HepG2 (cell line): ENCODE results near the gene RTF1. TPM values are rescaled to one million over a fixed set of nuclear protein-coding genes. Genes with fewer than 3 reads are reported as not detected.

Experiments
- ATF7-NPFF ChIP-seq: sonication (generic); formaldehyde crosslinking; IDR thresholded peaks from 2 replicates; pipeline ENCODE4 v1.8.1; 2023; ENCODE audit warnings: mild to moderate bottlenecking, low read depth, missing genetic modification reagents, moderate library complexity
- JARID2 ChIP-seq: sonication (generic); formaldehyde crosslinking; IDR thresholded peaks from 2 replicates; pipeline ENCODE4 v1.8.1; 2023; ENCODE audit warnings: missing genetic modification reagents, inconsistent platforms; ENCODE audit not compliant: insufficient replicate concordance
- MBNL3 ChIP-seq: fragments of 250-450 bp; sonication (Bioruptor Pico); conservative IDR thresholded peaks from 2 replicates; pipeline ENCODE4 v1.8.0; 2022; ENCODE audit warnings: mild to moderate bottlenecking, inconsistent platforms
- NCOA1 ChIP-seq: sonication (generic); formaldehyde crosslinking; IDR thresholded peaks from 2 replicates; pipeline ENCODE4 v1.9.0; 2021; ENCODE audit warnings: missing genetic modification reagents
- NFATC3 ChIP-seq: sonication (generic); formaldehyde crosslinking; IDR thresholded peaks from 2 replicates; pipeline ENCODE4 v1.5.1; 2020; ENCODE audit warnings: mild to moderate bottlenecking, missing genetic modification reagents
- NFIB ChIP-seq: sonication (generic); formaldehyde crosslinking; IDR thresholded peaks from 2 replicates; pipeline ENCODE4 v1.9.0; 2021; ENCODE audit warnings: missing genetic modification reagents, mild to moderate bottlenecking, borderline replicate concordance
- NR2F2 ChIP-seq: IDR thresholded peaks from 2 replicates; pipeline ENCODE4 v1.6.1; 2012; ENCODE audit warnings: low read depth, inconsistent platforms, borderline replicate concordance
- PAWR ChIP-seq: sonication (generic); formaldehyde crosslinking; IDR thresholded peaks from 2 replicates; pipeline ENCODE4 v1.4.0; 2020; ENCODE audit warnings: missing genetic modification reagents, mild to moderate bottlenecking, borderline replicate concordance
- RBFOX2 ChIP-seq: fragments of 200-400 bp; formaldehyde crosslinking; IDR thresholded peaks from 2 replicates; pipeline ENCODE4 v1.6.1; 2017; ENCODE audit warnings: low read depth, mild to moderate bottlenecking, low read length
- REXO4 ChIP-seq: sonication (generic); formaldehyde crosslinking; IDR thresholded peaks from 2 replicates; pipeline ENCODE4 v1.8.0; 2022; ENCODE audit warnings: missing genetic modification reagents, mild to moderate bottlenecking, borderline replicate concordance
- SMYD3 ChIP-seq: sonication (generic); formaldehyde crosslinking; IDR thresholded peaks from 2 replicates; pipeline ENCODE4 v1.8.1; 2023; ENCODE audit warnings: mild to moderate bottlenecking, missing genetic modification reagents
- TCF7L2 ChIP-seq: IDR thresholded peaks from 2 replicates; pipeline ENCODE4 v1.6.1; 2011; ENCODE audit warnings: mild to moderate bottlenecking, low read depth, low read length, moderate library complexity
- ZBTB1 ChIP-seq: sonication (generic); formaldehyde crosslinking; IDR thresholded peaks from 2 replicates; pipeline ENCODE4 v1.4.0; 2020; ENCODE audit warnings: missing genetic modification reagents, borderline replicate concordance
- ZFP41 ChIP-seq: sonication (generic); formaldehyde crosslinking; IDR thresholded peaks from 2 replicates; pipeline ENCODE4 v1.4.0; 2020; ENCODE audit warnings: mild to moderate bottlenecking, missing genetic modification reagents, borderline replicate concordance
- ZKSCAN8 ChIP-seq: IDR thresholded peaks from 2 replicates; pipeline ENCODE4 v1.6.1; 2016; ENCODE audit warnings: borderline replicate concordance, missing genetic modification reagents, missing compliant biosample characterization
- ZNF10 ChIP-seq: sonication (generic); formaldehyde crosslinking; IDR thresholded peaks from 2 replicates; pipeline ENCODE4 v1.4.0; 2020; ENCODE audit warnings: mild to moderate bottlenecking, low read depth, missing genetic modification reagents, borderline replicate concordance
- ZNF274 ChIP-seq: sonication (generic); formaldehyde crosslinking; IDR thresholded peaks from 2 replicates; pipeline ENCODE4 v1.5.1; 2020; ENCODE audit warnings: mild to moderate bottlenecking, missing genetic modification reagents
- ZNF350 ChIP-seq: sonication (generic); formaldehyde crosslinking; IDR thresholded peaks from 2 replicates; pipeline ENCODE4 v1.4.0; 2020; ENCODE audit warnings: mild to moderate bottlenecking, low read depth, missing genetic modification reagents, borderline replicate concordance
- ZNF44 ChIP-seq: sonication (generic); formaldehyde crosslinking; IDR thresholded peaks from 2 replicates; pipeline ENCODE4 v1.5.1; 2020; ENCODE audit warnings: mild to moderate bottlenecking, missing genetic modification reagents
- ZNF446 ChIP-seq: sonication (generic); formaldehyde crosslinking; IDR thresholded peaks from 2 replicates; pipeline ENCODE4 v1.5.0; 2020; ENCODE audit warnings: mild to moderate bottlenecking, missing genetic modification reagents
- ZNF556 ChIP-seq: sonication (generic); formaldehyde crosslinking; IDR thresholded peaks from 2 replicates; pipeline ENCODE4 v1.4.0; 2020; ENCODE audit warnings: mild to moderate bottlenecking, missing genetic modification reagents, borderline replicate concordance
- ZNF773 ChIP-seq: sonication (generic); formaldehyde crosslinking; IDR thresholded peaks from 2 replicates; pipeline ENCODE4 v1.4.0; 2020; ENCODE audit warnings: missing genetic modification reagents, borderline replicate concordance
- ZNF879 ChIP-seq: sonication (generic); formaldehyde crosslinking; IDR thresholded peaks from 2 replicates; pipeline ENCODE4 v1.8.1; 2023; ENCODE audit warnings: missing genetic modification reagents
- ZNF883 ChIP-seq: sonication (generic); formaldehyde crosslinking; IDR thresholded peaks from 2 replicates; pipeline ENCODE4 v1.5.1; 2020; ENCODE audit warnings: mild to moderate bottlenecking, missing genetic modification reagents; ENCODE audit errors: not compliant biosample characterization
- polyA plus RNA-seq, 8 experiments: library from polyadenylated mRNA; depleted of rRNA in 3 of 8; stranded (reverse) in 7 of 8; unstranded in 1 of 8; fragments of >200 nt; fragmentation: Illumina TruSeq in 4 of 8; extraction: Trizol in 4 of 8; gene quantifications; 2 replicates each; pipeline versions ENCODE4 v1.2.1 to v1.2.3, GENCODE V29; 2011 to 2016; ENCODE audit warnings: low read depth in 4 of 8, missing spikeins in 1 of 8, mixed read lengths in 1 of 8; ENCODE audit not compliant: insufficient read depth in 1 of 8
- total RNA-seq, 5 experiments: library from RNA; depleted of rRNA; stranded (reverse); fragments of >200 nt; fragmentation: Illumina TruSeq; extraction: Trizol; gene quantifications; 2 replicates each; pipeline ENCODE4 v1.2.3, GENCODE V29; 2016; ENCODE audit warnings: low read depth in 1 of 5
- TF ChIP-seq, protein P1 (sequence below): sonication (generic); formaldehyde crosslinking; IDR thresholded peaks from 2 replicates; pipeline ENCODE4 v1.4.0; 2020; ENCODE audit warnings: missing genetic modification reagents, mild to moderate bottlenecking, borderline replicate concordance
- TF ChIP-seq, protein P2 (sequence below): sonication (generic); formaldehyde crosslinking; IDR thresholded peaks from 2 replicates; pipeline ENCODE4 v1.9.0; 2021; ENCODE audit warnings: missing genetic modification reagents, mild to moderate bottlenecking, borderline replicate concordance
- TF ChIP-seq, protein P3 (sequence below): sonication (generic); formaldehyde crosslinking; conservative IDR thresholded peaks from 2 replicates; pipeline ENCODE4 v1.4.0; 2020; ENCODE audit warnings: missing genetic modification reagents

Gene RTF1
- total and polyA plus RNA-seq, 2 of the 13 experiments (the other 11 are each of a cell fraction or from before 2014, with no cell fraction given) = 13.9 to 17.9 TPM

DNA sequence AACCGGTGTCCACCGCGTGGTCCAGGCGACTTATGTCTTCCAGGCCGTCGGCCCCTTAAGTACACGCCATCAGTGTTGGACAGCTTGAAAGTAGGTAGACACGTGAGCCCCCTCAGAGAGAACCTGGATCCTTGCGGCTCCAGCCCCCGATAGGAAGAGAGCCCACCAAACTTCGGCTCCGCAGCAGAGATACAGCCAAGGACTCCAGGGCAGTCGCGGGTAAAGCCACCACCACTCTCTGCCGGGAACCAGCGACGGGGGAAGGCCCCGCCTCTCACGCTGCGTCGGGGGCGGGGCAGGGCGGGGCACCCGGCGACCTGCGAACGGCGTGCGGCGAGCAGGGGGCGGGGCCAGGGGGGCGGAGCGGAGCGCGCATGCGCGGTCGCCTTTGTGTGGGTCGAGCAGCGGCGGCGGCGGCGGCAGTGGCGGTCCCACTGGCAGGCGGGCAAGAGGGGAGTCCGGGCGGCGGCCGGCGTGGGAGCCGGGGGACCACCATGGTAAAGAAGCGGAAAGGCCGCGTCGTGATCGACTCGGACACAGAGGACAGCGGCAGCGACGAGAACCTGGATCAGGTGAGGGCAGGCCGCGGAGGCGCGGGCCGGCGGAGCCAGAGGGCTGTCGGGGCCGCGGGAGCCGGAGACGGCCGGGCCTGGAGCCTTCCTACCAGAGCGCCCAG is at the start of gene RTF1 (continued):
- TF ChIP-seq, protein P1, sequence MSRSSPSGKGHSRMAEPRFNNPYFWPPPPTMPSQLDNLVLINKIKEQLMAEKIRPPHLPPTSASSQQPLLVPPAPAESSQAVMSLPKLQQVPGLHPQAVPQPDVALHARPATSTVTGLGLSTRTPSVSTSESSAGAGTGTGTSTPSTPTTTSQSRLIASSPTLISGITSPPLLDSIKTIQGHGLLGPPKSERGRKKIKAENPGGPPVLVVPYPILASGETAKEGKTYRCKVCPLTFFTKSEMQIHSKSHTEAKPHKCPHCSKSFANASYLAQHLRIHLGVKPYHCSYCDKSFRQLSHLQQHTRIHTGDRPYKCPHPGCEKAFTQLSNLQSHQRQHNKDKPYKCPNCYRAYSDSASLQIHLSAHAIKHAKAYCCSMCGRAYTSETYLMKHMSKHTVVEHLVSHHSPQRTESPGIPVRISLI = no peak
- TF ChIP-seq NFIB (no peak), ZNF773 (CRISPR knock-in tag) (no peak), ZNF44 (CRISPR knock-in tag) (no peak), ATF7-NPFF (CRISPR knock-in tag) (peak; percentile 10; the same call in 1 of the 2 replicates), ZNF879 (CRISPR knock-in tag) (peak; percentile 48; the same call in 1 of the 2 replicates), ZNF446 (CRISPR knock-in tag) (peak; percentile 68; the same call in 1 of the 2 replicates), NCOA1 (CRISPR knock-in tag) (no peak), SMYD3 (CRISPR knock-in tag) (no peak; the same call in 1 of the 2 replicates), NR2F2 (no peak; the same call in 1 of the 2 replicates), ZNF10 (no peak), ZFP41 (CRISPR knock-in tag) (no peak), ZNF274 (peak; percentile 18; the same call in 1 of the 2 replicates), MBNL3 (CRISPR knock-in tag) (no peak), REXO4 (no peak), ZNF556 (peak; percentile 75; the same call in 1 of the 2 replicates), ZKSCAN8 (CRISPR knock-in tag) (no peak), ZNF350 (CRISPR knock-in tag) (no peak; the same call in 1 of the 2 replicates), JARID2 (CRISPR knock-in tag) (no peak), ZNF883 (CRISPR knock-in tag) (peak; percentile 87), ZBTB1 (CRISPR knock-in tag) (no peak), PAWR (CRISPR knock-in tag) (no peak), TCF7L2 (no peak), RBFOX2 (peak; percentile 83), NFATC3 (CRISPR knock-in tag) (no peak)
- TF ChIP-seq, protein P2, sequence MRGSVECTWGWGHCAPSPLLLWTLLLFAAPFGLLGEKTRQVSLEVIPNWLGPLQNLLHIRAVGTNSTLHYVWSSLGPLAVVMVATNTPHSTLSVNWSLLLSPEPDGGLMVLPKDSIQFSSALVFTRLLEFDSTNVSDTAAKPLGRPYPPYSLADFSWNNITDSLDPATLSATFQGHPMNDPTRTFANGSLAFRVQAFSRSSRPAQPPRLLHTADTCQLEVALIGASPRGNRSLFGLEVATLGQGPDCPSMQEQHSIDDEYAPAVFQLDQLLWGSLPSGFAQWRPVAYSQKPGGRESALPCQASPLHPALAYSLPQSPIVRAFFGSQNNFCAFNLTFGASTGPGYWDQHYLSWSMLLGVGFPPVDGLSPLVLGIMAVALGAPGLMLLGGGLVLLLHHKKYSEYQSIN (CRISPR knock-in tag) = no peak
- TF ChIP-seq, protein P3, sequence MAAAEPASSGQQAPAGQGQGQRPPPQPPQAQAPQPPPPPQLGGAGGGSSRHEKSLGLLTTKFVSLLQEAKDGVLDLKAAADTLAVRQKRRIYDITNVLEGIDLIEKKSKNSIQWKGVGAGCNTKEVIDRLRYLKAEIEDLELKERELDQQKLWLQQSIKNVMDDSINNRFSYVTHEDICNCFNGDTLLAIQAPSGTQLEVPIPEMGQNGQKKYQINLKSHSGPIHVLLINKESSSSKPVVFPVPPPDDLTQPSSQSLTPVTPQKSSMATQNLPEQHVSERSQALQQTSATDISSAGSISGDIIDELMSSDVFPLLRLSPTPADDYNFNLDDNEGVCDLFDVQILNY (CRISPR knock-in tag) = no peak
